ENCODE data around the gene CTSO.
"Not testable (repeated sequence)": the region's sequence is repeated elsewhere in the genome, so short reads cannot be mapped to it uniquely, and the experiment has no call there.

The CTSO gene

DNA sequence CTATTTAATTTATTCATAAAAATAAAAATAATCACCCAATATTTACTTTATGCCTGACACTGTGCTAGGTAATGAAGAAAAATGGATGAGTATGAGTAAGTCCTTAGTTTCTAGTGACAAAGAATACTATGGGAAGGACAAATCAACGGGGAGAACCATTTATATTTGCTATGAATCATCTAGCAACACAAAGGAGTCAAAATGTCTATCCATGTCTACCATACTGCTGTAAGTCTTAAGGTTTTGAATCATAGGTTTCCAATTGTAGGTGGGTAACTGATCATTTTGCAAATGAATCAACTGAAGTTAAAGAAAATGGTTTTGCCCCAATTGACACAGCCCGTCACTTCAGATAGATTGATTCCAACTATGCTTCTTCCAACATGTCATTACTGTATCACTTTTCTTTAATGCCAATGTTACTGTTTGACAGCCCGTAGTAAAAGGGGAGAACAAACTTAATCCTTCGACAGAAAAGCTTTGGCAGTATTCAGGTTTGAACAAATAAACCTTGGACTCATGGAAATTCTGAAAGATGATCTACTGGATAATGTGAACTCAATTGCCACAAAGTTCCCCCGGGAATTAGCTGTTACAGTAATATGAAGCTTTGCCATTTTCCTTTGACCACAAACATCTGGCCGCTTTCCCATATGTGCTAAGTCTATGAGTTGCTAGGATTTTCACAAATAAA, 47.0 kb downstream of the CTSO start:
- DNase-seq (ENCODE audit: low spot score) = peak; percentile 78

DNA sequence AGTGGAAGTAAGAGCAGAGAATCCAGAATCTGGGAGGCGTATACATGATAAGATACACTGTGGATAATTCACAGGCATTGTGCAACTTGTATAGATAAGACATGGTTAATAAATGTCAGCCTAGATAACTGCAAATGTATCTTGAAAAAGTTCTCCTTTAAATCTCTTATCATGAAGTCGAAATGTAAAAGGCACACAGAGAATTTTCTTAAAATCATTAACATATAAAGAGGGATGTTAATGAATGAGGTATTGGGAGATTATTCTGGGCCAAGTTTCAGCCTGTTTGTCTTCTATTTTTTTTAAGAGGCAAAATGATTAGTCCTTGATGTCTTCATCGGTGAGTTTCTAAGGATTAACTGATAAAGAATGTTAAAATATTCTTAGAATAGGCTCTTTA, 49.3 kb downstream of the CTSO start:
- no peak for DNase-seq (ENCODE audit: low spot score)

DNA sequence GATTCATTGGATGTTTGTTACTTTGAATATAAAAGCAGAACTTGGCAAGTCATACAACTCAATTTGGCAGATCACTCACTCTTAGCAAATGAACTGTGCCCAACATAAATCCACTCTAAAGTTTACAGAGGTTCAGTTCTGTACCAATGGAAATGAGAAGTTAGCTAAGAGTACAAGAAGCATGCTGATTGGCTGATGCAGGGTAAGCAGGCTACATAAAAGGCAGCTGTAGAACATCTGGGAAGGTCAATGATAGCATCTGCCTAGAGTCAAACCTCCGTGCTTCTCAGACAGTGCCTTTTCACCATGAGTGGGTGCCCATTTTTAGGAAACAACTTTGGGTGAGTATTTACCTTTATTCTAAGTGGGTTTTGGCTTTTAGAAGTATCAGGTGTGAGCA, 50.2 kb downstream of the CTSO start, which contains the start of gene TDO2:
Gene TDO2 (plus strand): TSS at position 244 of the 400 bp plus-strand sequence. CDS start 63 bp downstream, at position 307.
- DNase-seq (ENCODE audit: low spot score) = no peak

DNA sequence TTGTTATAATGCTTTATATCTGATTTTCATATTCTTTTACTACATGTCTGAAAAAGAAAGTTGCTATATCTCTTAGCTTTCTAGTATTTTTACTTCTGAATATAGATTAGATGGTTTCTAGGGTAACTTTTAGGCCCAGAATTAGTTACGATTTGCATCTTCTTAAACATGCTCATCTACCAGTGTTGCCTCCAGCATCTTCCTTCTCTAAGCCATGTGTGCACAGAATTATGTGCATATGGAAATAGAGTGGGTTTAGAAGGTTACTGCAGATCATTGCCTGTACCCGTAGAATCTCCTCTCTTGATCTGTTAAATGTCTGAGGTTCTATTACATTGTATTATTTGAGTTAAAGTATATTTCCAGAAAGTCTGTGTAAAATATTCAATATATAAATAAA, 52.7 kb downstream of the CTSO start:
- no peak for DNase-seq (ENCODE audit: low spot score)

DNA sequence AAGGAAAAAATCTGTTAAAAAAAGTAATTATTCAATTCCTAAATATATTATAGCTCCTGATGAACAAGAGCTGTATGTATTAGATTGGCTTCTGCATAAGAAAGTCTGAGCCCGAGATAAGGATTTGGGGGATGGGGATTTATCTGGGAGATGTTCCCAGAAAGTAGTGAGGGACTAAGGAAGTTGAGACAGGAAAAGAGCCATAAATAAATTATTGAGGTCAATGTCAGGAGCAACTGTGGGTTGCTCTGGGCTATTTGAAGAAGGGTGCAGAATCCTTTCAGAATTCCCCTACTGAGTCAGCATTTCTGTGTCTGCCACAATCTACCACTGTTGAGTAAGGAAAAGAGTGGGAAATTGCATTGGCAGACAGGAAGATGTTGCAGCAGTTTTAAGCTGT, 53.3 kb downstream of the CTSO start:
- DNase-seq (ENCODE audit: low spot score) = peak; percentile 33

DNA sequence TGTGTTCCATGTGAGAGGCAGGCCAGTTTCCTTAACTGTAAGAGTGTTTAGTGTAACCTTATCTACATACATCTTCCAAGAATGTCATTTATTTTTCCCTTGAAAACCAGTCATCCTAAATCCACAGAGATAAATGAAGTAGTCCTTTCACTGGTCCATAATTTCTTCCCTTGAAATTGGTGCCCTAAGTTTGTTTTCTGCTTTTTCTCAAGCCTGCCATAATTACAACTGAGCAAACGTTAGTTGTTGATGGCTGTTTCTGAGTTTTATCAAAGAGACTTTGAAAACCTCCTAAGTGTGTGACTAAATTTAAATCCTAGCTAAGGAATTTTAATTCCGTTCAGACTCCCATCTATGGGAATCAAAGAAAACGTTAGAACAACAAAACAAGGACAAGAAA, 53.8 kb downstream of the CTSO start:
- no peak for DNase-seq (ENCODE audit: low spot score)

DNA sequence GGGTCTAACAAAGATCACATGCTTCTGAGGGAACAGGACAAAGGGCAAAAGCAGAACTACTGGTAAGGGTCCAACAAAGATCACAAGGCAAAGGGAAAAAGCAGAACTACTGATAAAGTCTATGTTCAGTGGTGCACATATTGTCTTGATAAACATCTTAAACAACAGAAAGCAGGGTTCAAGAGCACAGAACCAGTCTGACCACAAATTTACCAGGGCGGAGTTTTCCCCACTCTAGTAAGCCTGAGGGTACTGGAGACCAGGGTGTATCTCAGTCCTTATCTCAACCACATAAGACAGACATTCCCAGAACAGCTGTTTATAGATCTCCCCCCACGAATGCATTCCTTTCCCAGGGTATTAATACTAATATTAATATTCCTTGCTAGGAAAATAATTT, 55.3 kb downstream of the CTSO start:
- DNase-seq (ENCODE audit: low spot score) = not testable (repeated sequence)

DNA sequence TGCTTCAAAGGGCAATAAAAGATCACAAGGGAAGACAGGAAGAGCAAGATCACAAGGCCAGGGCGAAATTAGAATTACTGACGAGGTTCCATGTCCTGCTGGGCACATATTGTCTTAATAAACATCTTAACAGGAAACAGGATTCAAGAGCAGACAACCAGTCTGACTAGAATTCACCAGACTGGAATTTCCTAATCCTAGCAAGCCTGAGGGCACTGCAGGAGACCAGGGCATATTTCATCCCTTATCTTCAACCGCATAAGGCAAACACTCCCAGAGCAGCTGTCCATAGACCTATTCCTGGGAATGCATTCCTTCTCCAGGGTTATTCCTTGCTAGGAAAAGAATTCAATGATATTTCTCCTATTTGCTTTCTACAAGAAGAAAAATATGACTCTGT, 62.6 kb downstream of the CTSO start:
- DNase-seq (ENCODE audit: low spot score) = no peak

DNA sequence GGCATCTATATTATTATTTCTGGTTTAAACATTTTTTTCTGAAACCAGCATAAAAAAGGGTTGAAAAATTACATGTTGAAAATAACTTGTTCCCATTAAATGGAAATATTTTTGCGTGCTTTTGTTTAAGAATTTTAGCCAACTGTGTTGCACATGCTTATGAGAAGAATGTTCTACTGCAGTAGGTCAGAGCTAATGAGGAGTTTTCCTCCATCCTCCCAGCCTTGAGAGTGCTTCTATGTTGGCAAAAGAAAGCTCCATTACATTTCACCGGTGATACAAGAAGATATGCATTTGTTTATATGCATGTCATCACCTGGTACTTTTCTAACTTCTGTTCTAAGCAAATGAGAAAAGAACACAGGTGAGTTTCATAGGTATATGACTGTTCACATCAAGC, 63.7 kb downstream of the CTSO start:
- DNase-seq (ENCODE audit: low spot score) = no peak

DNA sequence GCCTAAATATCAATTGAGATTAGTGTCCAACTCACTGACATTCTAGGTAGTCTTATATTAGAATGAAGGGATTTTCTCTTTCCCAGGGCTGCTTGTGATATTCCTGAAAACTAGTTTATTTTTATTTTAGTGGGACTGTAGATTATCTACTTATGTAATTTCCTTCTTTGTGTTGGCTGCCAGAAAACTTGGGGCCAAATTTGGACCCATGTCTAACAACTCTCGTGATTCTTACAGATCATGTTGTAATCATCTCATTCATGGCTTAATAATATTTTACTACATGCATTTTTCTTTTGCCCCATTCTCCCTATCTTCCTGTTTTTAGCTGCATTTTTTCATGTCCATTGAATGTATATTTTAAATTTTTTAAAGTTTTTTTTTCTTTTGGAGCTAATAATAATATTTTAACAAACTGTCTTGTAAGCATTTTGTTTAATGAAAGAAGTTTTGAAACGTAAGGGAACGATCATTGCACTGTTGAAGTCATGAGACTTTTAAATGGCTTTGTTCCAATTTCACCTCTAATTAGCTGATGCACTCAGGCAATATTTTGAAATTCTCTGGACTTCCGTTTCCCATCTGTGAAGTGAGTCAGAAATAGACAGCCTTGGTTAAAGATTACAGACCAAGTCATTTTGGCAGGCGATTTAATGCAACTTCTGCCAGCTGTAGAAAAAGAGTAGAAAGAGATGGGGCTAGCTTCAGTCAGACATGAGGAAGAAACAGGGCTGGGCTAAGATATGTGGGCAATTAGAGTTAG, 64.5 kb downstream of the CTSO start:
- DNase-seq (ENCODE audit: low spot score) = peak; percentile 74

DNA sequence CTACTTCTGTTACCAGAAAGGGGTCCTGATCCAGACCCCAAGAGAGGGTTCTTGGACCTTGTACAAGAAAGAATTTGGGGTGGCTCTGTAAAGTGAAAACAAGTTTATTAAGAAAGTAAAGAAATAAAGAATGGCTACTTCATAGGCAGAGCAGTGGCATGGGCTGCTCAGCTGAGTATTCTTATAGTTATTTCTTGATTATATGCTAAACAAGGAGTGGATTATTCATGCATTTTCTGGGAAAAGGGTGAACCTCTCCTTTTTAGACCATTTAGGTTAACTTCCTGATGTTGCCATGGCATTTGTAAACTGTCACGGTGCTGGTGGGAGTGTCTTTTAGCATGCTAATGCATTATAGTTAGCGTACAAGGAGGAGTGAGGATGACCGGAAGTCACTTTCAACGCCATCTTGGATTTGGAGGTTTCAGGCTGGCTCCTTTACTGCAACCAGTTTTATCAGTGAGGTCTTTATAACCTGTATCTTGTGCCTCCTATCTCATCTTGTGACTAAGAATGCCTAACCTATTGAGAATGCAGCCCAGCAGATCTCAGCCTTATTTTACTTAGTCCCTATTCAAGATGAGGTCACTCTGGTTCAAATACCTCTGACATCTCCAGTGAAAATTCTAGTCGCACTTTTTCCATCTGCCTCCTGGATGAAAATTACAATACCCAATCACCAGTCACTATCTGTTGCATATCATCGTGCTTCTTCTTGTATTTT, 65.7 kb downstream of the CTSO start:
- no peak for DNase-seq (ENCODE audit: low spot score)

DNA sequence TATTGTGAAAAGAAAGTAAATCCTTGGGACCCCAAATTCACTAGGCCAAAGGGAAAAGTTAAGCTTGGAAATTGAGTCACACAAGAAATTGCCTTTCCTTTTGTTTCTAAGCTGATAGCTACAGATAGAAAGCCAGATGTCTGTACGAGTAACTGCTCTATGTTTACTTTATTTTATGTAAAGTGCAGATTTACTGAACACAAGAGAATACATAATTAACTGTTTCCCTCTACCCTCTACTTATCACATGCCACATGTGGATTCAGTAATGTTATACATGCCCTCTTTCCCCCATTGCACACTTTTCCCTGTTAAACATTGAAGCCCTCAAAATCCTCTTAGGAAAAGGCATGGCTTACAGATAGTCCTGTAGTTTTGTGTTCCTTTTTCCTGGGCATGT, 66.6 kb downstream of the CTSO start:
- DNase-seq (ENCODE audit: low spot score) = no peak

DNA sequence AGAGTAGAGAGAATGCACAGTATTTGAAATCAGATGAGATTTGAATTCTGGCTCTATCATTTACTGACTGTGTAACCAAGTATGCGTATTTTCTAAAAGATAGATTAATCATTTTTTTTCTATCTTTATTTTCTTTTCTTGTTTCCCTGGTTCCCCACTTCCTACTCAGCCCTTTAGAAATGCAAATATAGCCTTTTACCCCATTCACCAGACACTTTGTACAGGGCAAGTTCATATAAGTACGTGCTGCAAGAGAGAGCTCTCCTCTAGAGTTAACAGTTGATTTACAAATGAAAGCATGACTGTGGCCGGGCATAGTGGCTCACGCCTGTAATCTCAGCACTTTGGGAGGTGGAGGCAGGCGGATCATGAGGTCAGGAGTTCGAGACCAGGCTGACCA, 68.0 kb downstream of the CTSO start:
- no peak for DNase-seq (ENCODE audit: low spot score)

DNA sequence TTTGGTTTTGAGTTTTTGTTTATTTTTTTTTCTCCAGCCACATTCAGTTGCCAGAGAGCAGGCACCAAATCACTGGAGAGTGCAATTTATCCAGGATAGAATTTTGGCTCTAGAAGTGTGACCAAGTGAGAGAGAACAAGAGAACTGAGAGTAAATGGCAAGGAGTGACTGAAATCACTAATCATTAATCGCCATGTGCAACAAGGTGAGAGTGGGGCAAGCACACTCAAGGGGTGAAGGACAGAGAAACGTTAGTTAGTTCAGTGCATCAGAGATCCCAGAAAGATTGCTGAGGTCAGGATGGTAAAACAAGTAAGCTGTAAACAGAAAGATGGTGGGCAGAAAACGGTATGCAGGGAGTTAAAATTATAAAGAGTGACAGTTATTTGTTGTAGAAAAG, 69.8 kb downstream of the CTSO start:
- DNase-seq (ENCODE audit: low spot score) = no peak

DNA sequence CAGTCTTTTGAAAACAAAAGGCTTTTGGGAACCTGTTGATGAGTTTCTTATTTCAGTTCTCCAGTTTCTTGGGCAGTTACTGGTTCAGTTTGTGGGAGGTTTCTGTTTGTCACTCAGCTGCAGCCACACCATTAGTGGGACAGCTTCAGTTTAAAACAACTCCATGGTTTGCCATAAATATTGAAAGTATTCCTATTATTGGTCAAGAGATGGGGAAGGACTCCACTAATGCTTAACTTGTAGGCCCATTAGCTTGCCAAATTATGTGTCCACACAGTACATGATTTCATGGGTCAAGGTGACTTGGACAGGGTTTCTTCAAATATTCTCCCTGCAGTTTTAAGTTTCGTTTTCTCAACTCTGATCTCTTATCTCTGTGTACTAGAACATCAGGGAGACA, 72.1 kb downstream of the CTSO start:
- no peak for DNase-seq (ENCODE audit: low spot score)

DNA sequence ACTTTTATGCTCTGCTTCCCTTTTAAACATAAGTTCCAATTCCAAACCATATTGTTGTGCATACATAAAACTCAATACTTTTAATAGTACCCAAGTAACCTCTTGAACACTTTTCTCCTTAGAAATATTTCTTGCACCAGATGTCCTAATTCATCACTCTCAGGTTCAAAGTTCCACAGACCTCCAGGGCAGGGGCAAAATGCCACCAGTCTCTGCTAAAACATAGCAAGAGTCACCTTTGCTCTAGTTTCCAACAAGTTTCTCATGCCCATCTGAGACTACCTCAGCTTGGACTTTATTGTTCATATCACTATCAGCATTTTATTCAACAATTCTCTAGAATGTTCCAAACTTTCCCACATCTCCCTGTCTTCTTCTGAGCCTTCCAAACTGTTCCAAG, 73.9 kb downstream of the CTSO start:
- DNase-seq (ENCODE audit: low spot score) = no peak

DNA sequence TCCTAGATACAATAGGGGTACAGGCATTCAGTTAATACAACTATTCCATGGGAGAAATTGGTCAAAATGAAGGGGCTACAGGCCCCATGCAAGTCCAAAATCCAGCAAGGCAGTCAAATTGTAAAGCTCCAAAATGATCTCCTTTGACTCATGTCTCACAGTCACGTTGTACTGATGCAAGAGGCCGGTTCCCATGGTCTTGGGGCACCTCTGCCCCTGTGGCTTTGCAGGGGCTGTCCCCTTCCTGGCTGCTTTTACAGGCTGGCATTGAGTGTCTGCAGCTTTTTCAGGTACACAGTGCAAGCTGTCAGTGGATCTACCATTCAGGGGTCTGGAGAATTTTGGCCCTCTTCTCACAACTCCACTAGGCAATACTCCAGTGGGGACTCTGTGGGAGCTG, 75.1 kb downstream of the CTSO start:
- no peak for DNase-seq (ENCODE audit: low spot score)

DNA sequence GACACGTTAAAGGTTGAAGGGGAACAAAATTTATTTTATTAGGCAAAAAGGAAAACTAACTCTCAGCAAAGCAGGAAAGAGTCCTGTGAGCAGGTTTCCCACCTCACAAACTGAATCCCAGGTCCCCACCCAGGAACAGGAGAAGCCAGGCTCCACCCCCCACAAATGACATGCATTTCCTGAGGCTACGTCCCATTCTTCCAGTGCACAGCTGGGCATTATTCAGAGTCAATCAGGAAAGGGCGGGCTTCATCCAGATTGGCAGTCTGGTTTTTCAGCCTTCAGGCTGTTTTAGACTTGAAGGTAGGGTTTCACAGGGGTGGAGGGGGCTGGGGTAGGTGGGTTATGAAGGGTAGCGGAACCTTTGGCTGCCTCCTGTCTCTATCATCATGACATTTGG, 75.7 kb downstream of the CTSO start:
- DNase-seq (ENCODE audit: low spot score) = no peak

DNA sequence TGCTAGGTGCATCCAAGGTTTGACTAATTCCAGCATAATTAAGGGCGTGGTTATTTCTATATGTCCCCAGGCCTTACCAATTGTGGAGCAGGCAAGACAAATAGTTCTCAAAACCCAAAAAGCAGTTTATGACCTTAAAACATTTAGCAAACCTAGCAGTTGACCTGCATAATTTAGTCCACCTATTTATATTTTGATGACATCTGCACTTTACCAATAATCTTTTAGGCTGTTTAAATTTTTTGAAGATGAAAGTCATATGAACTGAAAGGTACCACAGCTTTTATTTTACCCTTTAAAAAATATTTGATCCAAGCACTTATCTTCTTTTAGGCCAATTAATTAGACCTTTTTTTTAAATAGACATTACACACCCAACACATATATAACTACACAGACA, 77.8 kb downstream of the CTSO start:
- DNase-seq (ENCODE audit: low spot score) = no peak

Measured in GM03348 (cell line).